Left renal cortex interstitium (tissue), 4 donors: ENCODE data around the gene GIPR. TPM values are rescaled to one million over a fixed set of nuclear protein-coding genes. Genes with fewer than 3 reads are reported as not detected.

Experiments used
- DNase-seq, 4 donors: peaks; one replicate each; pipeline ENCODE4 v3.0.0-alpha.2; 2013; ENCODE audit warnings: low read depth in 4 of 4, low spot score in 2 of 4, missing footprints in 1 of 4
- polyA plus RNA-seq, 4 donors: library from polyadenylated mRNA; unstranded; fragments of 120-200 nt; gene quantifications; one replicate each; pipeline ENCODE4 v1.2.1, GENCODE V29; 2013; ENCODE audit not compliant: insufficient read length in 4 of 4

The GIPR gene
- polyA plus RNA-seq, 4 donors: 0.59 to 1.8 (median 0.89) TPM

DNA sequence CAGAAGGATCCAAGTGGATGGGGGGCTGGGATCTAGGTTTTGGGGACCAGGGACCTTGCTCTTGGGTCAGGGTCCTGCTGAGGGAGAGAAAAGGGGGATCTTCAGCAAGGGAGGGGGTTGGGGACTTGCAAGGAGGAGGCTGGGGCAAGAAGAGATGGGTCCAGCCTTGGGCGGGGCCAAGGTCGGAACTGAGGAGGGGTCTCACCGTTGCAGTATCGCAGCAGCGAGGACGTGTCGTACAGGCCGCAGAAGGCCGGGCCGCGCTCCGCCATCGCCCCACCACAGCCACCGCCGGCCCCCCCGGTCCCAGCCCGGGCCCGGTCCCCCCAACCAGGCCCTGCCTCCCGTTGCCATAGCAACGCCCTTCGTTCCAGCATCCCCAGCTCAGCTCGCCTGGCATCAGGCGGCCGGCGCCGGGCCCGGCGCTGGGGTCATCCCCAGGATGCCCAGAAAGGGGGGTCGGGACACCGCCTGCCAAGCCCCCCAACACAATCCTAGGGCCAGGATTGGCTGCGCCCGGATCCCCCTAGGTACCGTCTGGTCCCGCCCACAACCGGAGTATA, 22.9 kb upstream of the GIPR start:
- no peak for DNase-seq

DNA sequence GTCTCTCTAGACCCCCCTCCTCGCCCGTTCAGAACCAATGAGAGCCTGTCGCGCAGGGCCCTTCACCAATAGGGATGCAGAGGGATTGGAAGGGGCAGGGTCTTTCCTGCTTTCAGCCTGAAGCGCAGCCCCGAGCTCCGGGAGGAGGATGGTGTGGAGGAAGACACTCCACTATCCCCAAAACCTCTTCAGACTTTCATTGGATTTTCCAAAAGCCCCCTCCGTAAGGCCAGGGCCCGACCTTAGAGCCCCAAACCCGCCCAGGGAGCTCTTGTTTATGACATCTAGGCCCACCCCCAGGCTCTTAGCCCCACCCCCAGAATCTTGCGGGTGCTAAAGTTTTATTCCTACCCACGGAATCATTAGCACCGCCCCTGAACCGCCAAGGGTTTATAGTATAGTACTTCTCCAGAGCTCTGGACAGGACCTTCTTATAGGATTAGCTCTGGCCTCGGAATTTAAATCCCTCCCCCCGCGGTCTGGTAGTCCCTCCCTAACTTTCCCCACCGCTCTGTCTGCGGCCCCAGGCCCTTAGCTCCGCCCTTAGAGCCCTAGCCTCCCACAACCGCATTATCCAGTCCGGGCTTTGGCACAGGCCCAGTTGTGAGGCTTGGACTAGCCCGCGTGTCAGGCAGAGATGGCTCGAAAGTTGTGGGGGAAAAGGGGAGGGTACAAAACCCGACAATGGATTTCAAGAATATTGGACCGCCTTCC, 22.2 kb upstream of the GIPR start:
- peak in 1 of 4 donors; percentile 69 for DNase-seq

DNA sequence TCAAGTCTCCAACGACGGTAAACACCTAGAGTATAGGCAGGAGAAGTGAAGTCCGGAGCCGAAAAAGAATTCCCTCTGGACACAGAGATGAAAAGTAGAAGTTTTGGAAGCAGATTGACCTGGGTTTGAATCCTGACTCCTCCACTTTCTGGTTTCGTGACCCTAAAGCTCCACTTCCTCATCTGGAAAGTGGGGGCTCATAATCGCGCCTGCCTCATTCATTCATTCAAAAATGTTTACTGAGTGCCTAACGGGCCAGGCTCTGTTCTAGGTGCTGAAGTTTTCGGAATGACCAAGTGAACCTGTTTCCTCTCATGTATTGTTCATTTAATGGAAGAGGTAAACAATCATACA, 21.7 kb upstream of the GIPR start:
- no peak for DNase-seq

DNA sequence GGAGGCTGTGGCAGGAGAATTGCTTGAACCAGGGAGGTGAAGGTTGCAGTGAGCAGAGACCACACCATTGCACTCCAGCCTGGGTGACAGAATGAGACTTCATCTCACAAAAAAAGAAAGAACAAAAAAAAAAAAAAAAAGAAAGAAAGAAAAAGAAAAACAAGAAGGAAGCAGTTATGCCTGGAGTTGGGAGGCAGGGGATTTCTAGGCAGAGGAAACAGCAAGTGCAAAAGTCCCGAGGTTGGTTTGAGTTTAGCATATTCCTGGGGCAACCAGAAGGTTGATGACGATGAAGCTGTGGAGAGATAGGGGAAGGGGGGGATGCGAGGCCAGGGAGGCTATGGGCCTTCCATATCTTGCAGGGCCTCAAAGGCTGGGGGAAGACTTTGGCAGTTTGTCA, 17.3 kb upstream of the GIPR start:
- no peak for DNase-seq

DNA sequence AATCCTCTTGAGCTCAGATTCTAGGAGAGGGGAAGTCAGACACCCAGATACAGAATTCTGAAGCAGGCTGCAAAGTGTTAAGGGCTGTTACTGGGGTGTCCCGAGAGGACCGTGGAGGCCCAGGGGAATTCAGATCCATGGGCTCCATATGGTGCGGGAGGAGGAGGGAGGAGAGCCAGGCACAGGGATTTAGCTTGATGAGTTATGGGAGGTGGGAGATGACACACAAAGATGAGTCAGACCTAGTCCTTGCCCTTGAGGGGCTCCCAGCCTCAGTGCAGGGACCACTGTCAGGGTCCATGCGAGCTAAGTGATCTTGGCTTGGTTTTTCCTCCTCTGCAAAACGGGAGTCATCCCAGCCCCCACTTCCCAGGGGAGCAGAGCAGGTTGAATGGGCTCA, 14.4 kb upstream of the GIPR start:
- no peak for DNase-seq

DNA sequence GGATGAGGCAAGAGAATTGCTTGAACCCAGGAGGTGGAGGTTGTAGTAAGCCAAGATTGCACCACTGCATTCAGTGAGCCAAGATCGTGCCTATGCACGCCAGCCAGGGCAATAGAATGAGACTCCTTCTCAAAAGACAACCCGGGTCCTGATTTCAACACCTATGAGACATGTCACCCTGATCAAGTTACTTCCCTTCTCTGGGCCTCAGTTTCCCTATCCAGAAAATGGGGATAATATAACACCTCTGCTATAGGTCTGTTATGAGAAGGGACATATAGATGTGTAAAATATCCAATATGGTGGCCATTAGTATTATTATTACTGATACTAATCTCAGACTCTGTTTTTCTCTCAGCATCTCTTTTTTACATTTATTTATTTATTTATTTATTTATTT, 12.9 kb upstream of the GIPR start:
- no peak for DNase-seq

DNA sequence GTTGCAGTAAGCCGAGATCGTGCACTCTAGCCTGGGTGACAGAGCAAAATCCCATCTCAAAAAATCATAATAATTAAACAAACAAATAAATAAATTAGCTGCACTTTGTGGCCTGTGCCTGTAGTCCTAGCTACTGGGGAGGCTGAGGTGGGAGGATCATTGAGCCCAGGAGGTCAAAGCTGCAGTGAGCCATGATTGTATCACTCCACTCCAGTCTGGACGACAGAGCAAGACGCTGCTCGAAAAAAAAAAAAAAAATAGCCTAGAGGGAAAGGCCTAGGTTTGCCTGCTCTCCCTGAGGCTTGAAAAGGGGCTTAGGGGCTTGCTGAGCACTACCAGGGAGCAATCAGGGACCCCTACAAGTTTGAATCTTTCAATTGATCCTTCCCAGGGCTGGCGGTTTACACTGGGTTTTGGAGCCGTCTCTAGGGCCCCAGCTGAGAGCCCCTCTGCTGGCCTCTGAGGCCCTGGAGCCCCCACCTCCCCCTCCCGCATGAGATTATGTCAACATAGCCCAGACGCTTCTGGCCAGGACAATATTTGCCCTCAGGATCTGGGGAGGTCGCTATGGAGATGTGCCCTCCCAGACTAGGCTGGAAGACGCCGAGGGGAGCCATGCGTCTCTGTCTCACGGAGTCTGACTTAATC, 10.4 kb upstream of the GIPR start:
- DNase-seq: no peak

DNA sequence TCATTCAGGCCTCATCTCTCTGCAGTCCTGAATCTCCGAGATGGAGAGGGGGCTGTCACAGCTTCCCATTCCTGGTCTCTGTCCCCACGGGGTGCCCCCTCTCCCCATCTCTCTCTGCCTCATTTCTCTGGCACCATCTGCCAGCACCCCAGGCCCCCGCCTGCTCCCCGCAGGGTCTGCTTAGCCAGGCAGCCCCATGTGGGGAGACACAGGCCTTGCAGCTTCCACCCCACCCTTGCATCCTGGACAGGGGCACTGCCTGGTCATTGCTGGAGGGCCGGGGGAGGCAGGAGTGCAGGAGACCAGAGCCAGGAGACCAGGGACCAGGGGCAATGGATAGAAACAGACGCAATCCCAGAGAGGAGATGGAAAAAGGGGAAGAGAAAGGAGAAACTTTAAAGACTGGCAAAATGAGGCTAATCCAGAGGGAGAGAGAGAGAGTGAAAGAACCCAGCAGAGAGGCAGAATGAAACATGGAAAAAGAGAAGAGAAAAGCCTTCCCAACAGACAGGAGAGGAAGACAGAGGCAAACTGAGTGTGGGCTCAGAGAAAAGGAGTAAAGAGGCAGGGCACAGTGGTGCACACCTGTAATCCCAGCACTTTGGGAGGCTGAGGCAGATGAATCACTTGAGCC, 8.8 kb upstream of the GIPR start:
- no peak for DNase-seq

DNA sequence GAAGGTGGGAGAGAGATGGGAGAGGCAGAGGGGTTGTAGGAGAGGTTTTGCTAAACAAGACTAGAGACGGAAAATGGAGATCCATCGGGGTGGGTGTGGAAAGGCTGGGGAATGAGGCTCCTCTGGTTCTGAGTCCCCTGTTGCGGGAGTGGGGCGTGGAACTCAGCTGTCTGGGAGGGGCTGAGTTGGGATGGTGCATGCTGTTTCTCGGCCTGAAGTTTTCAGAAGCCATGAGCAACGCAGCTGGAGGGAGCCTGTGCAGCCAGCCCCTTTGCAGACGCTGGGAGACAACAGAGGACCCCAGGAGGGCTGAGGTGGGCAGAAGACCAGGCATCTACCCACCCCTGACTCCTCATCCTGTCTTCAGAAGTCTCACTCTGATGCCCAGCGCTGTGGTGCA, 7.4 kb upstream of the GIPR start:
- no peak for DNase-seq

DNA sequence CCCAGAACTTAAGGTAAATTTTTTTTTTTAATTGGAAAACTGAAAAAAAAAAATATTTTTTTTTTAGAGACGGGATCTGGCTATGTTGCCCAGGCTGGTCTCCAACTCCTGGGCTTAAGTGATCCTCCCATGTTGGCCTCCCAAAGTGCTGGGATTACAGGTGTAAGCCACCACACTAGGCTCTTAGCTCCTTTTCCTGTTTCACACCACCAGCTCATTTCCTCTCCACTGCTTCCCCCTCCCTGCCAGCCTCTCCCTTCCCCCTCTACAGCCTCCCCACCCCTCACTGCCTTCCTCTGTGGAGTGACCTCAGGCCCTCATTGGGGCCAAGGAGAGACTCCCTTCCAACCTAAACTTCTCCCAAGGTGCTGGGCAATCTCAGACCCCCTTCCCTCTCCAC, 4.2 kb upstream of the GIPR start:
- no peak for DNase-seq

DNA sequence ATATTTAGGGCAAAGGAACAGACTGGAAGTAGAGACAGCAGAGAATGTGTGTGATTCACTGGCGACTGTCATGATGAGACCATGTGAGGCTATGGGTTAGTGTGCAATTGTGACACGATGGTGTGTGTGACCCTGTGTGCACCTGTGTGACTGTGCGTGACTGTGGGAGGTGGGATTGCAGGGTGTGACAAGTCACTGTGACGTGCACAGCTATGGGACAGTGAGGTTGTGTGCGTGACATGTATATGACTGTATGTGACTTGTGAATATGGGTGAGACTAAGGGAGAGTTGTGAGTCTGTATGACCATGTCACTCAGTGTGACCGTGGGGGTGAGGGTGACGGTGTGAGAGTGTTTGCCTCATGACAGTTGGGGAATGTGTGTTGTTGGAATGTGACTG, 3.4 kb upstream of the GIPR start:
- DNase-seq: no peak

DNA sequence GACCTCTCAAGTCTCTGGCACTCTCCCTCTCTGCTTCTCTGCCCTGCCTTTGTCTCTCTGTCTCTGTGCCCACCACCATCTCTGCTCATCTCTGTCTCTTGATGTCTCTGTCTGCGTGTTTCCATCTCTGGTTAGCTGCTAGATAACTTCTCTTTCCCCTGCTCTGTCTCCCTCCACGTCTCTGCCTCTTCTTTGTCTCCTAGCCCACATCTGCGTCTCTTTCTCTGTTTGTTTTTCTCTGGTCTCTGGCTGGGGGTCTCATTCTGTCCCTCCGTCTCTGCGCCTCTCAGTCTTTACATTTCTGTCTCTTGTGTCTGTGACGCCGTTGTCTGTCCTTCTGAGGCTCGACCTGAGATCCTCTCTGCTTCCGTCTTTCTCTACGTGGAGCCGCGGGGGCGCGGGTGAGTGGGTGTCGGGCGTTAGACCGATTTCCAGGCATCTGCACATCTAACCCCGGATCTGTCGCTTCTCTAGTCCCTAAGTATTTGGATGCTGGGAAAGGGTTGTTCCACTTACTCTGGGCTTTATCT, 386 bp downstream of the GIPR start:
- DNase-seq: no peak

DNA sequence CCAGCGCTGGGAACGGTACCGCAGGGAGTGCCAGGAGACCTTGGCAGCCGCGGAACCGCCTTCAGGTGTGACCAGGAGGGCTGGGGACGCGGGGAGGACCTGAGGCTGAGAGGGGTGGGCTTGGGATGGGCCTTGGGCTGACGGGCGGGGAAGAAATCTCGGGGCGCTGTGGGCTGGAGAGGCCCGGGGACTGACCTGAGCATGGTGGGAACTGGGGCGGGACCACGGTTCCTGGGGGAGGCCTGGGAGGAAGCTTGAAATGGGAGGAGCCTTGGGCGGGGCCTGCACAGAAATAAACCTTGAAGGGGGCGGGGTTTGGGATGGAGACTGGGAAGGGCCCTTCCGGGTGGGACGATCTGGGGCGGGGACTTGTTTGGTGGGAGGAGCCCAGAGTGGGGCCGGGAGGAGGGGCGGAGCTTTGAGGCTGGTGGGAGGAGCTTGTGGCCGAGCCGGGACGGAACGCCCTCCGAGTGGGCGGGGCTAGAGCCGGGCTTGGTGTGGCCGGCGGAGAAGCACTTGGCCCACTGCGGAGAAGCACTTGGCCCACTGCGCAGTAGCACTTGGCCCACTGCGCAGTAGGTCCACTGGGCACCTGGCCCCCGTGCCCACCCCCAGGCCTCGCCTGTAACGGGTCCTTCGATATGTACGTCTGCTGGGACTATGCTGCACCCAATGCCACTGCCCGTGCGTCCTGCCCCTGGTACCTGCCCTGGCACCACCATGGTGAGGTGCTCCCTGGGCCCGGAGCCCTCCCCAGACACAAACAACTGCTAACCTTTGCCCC, 2.8 kb downstream of the GIPR start:
- DNase-seq: no peak

DNA sequence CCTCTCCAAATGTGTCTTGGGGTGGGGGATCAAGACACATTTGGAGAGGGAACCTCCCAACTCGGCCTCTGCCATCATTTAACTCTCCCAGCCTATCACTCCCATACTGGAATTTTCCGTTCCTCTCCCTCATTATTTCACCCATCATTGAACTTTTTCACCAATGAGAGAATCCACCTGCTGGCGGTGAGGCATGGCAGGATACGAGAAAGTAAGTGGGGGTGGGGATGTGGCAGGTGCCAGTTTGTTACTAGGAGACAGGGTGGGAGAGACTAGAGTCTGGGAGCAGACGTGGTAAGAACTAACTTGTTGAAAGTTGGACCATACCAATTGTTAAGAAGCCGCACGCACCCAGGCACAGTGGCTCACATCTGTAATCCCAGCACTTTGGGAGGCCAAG, 6.9 kb downstream of the GIPR start:
- no peak for DNase-seq

DNA sequence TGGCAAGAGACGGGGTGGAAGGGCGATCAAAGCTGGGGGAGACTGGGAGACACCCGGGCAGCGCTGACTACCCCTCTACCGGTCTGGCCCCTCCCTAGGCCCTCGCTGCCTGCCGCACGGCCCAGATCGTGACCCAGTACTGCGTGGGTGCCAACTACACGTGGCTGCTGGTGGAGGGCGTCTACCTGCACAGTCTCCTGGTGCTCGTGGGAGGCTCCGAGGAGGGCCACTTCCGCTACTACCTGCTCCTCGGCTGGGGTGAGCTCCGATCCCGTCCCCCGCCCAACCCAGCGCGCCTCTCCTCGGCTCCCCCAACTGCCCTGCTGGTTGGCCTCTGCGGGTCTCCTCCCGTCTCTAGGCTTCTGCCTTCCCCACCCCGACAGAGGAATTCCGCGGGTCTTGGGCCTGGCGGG, 8.8 kb downstream of the GIPR start:
- DNase-seq: no peak

DNA sequence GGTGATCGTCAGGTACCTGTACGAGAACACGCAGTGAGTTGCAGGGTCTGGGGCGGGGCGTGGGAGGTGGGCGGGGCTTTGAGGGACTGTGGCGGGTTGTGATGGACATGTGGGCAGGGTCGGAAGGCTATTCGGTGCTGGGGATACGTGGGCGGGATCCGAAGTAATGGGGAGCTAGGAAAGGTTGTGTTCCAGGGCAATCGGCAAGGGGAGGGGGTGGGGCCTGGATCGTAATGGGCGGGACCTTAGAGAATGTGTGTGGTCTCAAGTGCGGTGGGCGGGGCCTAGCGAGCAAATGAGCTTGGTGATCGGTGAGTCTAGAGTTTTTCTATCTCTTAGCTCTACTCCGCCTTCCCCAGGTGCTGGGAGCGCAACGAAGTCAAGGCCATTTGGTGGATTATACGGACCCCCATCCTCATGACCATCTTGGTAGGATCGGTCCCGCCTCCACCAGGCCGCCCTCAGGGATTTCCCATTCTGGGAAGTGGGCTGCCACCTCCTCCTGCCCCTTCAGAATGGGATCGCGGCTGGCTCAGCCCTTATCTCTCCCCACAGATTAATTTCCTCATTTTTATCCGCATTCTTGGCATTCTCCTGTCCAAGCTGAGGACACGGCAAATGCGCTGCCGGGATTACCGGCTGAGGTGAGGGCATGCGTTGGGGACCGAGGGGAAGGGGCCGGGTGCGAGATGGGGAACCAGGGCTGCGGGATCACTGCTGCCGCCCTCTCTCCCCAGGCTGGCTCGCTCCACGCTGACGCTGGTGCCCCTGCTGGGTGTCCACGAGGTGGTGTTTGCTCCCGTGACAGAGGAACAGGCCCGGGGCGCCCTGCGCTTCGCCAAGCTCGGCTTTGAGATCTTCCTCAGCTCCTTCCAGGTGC, 9.6 kb downstream of the GIPR start:
- peak in 1 of 4 donors; percentile 63 for DNase-seq

DNA sequence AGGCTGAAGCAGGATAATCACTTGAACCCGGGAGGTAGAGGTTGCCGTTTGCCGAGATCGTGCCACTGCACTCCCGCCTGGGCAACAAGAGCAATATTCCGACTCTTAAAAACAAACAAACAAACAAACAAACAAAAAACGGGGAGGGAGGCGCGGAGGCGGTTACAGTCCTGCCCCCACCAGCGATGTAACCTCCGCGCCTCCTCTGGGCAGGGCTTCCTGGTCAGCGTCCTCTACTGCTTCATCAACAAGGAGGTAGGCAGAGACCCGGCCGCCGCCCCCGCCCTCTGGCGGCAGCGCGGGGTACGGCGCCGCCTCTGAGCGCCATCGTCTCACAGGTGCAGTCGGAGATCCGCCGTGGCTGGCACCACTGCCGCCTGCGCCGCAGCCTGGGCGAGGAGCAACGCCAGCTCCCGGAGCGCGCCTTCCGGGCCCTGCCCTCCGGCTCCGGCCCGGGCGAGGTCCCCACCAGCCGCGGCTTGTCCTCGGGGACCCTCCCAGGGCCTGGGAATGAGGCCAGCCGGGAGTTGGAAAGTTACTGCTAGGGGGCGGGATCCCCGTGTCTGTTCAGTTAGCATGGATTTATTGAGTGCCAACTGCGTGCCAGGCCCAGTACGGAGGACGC, 13.5 kb downstream of the GIPR start:
- peak in 1 of 4 donors; percentile 65 for DNase-seq

DNA sequence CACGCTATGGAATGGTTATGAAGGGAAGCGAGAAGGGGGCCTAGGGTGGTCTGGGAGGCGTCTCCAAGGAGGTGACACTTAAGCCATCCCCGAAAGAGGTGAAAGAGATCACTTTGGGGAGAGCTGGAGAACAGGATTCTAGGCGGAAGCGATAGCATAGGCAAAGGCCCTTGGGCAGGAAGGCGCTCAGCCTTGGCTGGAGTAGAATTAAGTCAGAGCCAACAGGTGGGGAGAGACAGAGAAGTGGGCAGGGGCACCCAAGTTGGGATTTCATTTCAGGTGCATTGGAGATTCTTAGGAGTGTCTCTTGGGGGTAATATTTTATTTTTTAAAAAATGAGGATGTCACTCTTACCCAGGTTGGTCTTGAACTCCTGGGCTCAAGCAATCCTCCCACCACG, 14.1 kb downstream of the GIPR start:
- DNase-seq: no peak

DNA sequence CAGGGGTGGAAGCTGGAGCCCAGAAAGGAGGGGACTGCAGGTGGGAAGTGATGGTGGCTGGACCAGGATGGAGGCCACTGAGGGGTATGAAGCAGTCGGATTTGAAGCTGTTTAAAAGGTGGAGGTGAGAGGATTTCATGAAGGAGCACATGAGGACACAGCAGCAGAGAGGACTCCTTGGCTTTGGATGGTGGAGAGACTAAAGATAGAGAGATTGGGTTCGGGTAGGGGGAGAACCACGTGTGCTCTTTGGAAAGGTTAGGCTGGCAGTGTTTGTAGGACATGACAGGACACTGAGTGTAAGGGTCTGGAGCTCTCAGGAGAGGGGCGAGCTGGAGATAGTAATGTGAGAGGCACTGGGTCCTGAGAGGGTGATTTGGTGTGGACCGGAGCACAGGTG, 14.9 kb downstream of the GIPR start:
- DNase-seq: no peak
